SK-N-SH (cell line): ENCODE measurements around the gene TOMT. TPM values are rescaled to one million over a fixed set of nuclear protein-coding genes. Genes with fewer than 3 reads are reported as not detected.

ENCODE experiments used
- CTCF ChIA-PET: fragments of 300-600, 350-600 bp; formaldehyde crosslinking; extraction: SDS; loops from one replicate; lab custom pipeline; 2021; lab: Yijun Ruan, JAX
- POLR2A ChIA-PET: fragments of 350-600 bp; sonication (Branson Sonifier 250); formaldehyde crosslinking; extraction: SDS; loops from one replicate; lab custom pipeline; 2020; ENCODE audit warnings: antibody characterized with exemption, inconsistent platforms; lab: Yijun Ruan, JAX
- DNase-seq: peaks from one replicate; pipeline ENCODE4 v3.0.0; 2012
- H2AFZ ChIP-seq: fragments of 200-600 bp; sonication (generic); 2 replicates; pipeline ENCODE4 v1.8.1; 2016; ENCODE audit warnings: antibody characterized with exemption, mild to moderate bottlenecking, low read depth
- H3F3A ChIP-seq: fragments of 200-600 bp; sonication (generic); replicated peaks from 2 replicates; pipeline ENCODE3; 2016; ENCODE audit warnings: antibody characterized with exemption, mild to moderate bottlenecking; ENCODE audit not compliant: insufficient read depth
- H3K27ac ChIP-seq, 2 experiments: fragments of 200-500 bp in 1 of 2; fragments of 200-600 bp in 1 of 2; sonication (Bioruptor generic) in 1 of 2; sonication (generic), shearing (Covaris generic) in 1 of 2; 2 replicates each; pipeline versions ENCODE4 v1.5.1 to v1.6.1; 2014 to 2016; ENCODE audit warnings: low read depth in 2 of 2, inconsistent platforms in 1 of 2, low read length in 1 of 2, mild to moderate bottlenecking in 1 of 2, mixed read lengths in 1 of 2
- H3K27me3 ChIP-seq: fragments of 200-600 bp; sonication (generic), shearing (Covaris generic); 2 replicates; pipeline ENCODE4 v1.6.1; 2016; ENCODE audit warnings: mixed run types; ENCODE audit not compliant: insufficient read depth
- H3K36me3 ChIP-seq, 2 experiments: fragments of 200-500 bp in 1 of 2; fragments of 200-600 bp in 1 of 2; sonication (Bioruptor generic) in 1 of 2; sonication (generic) in 1 of 2; replicated peaks in 1 of 2; 2 replicates each; pipeline versions ENCODE3 to v1.5.1; 2014 to 2016; ENCODE audit warnings: low read length in 1 of 2, mild to moderate bottlenecking in 1 of 2; ENCODE audit not compliant: insufficient read depth in 2 of 2, control insufficient read depth in 1 of 2
- H3K4me1 ChIP-seq, 2 experiments: fragments of 200-500 bp in 1 of 2; fragments of 200-600 bp in 1 of 2; sonication (Bioruptor generic) in 1 of 2; sonication (generic), shearing (Covaris generic) in 1 of 2; 2 replicates each; pipeline versions ENCODE4 v1.5.1 to v1.6.1; 2014 to 2016; ENCODE audit warnings: low read depth in 1 of 2, low read length in 1 of 2, mixed run types in 1 of 2; ENCODE audit not compliant: insufficient read depth in 2 of 2, control insufficient read depth in 1 of 2
- H3K4me2 ChIP-seq: fragments of 200-600 bp; sonication (generic), shearing (Covaris generic); 2 replicates; pipeline ENCODE4 v1.6.1; 2017; ENCODE audit warnings: mixed run types
- H3K4me3 ChIP-seq, 2 experiments: fragments of 200-500 bp in 1 of 2; fragments of 200-600 bp in 1 of 2; sonication (Bioruptor generic) in 1 of 2; sonication (generic), shearing (Covaris generic) in 1 of 2; 2 replicates each; pipeline versions ENCODE4 v1.5.1 to v1.8.1; 2014 to 2016; ENCODE audit warnings: low read depth in 2 of 2, inconsistent platforms in 1 of 2, low read length in 1 of 2, mild to moderate bottlenecking in 1 of 2, mixed read lengths in 1 of 2, moderate library complexity in 1 of 2
- H3K79me2 ChIP-seq: fragments of 200-600 bp; sonication (generic); 2 replicates; pipeline ENCODE4 v1.8.1; 2017; ENCODE audit warnings: mild to moderate bottlenecking; ENCODE audit not compliant: insufficient read depth
- H3K9ac ChIP-seq: fragments of 200-600 bp; sonication (generic); 2 replicates; pipeline ENCODE4 v1.6.1; 2017; ENCODE audit warnings: mixed run types
- H3K9me2 ChIP-seq: fragments of 200-600 bp; sonication (generic); 2 replicates; pipeline ENCODE4 v1.6.1; 2017; ENCODE audit warnings: mixed run types
- H3K9me3 ChIP-seq: fragments of 200-600 bp; sonication (generic); 2 replicates; pipeline ENCODE4 v1.6.1; 2017; ENCODE audit warnings: mixed run types, mild to moderate bottlenecking, moderate library complexity
- H4K20me1 ChIP-seq: fragments of 200-600 bp; sonication (generic); 2 replicates; pipeline ENCODE4 v1.6.1; 2017; ENCODE audit warnings: mild to moderate bottlenecking, mixed run types; ENCODE audit not compliant: insufficient read depth
- CHD2 ChIP-seq: fragments of 150-350 bp; IDR thresholded peaks from 2 replicates; pipeline ENCODE4 v1.6.1; 2018; ENCODE audit warnings: low read length; ENCODE audit not compliant: partially characterized antibody
- EZH2phosphoT487 ChIP-seq: fragments of 200-600 bp; sonication (generic); IDR thresholded peaks from 2 replicates; pipeline ENCODE4 v1.6.1; 2017; ENCODE audit warnings: low read depth, mixed run types, mild to moderate bottlenecking, antibody characterized with exemption, moderate library complexity, borderline replicate concordance
- FOSL2 ChIP-seq: IDR thresholded peaks from 2 replicates; pipeline ENCODE4 v1.4.0; 2012; ENCODE audit warnings: low read depth, mild to moderate bottlenecking, moderate library complexity, borderline replicate concordance
- FOXM1 ChIP-seq: IDR thresholded peaks from 2 replicates; pipeline ENCODE4 v1.4.0; 2012; ENCODE audit warnings: low read depth, mild to moderate bottlenecking
- GATA2 ChIP-seq: sonication (generic); formaldehyde crosslinking; IDR thresholded peaks from 2 replicates; pipeline ENCODE4 v1.5.0; 2020; ENCODE audit warnings: mild to moderate bottlenecking, missing genetic modification reagents
- JUND ChIP-seq: IDR thresholded peaks from 2 replicates; pipeline ENCODE4 v1.4.0; 2012
- POLR2AphosphoS5 ChIP-seq: IDR thresholded peaks from 2 replicates; pipeline ENCODE4 v1.6.1; 2012; ENCODE audit warnings: low read depth, low read length
- RAD21 ChIP-seq: IDR thresholded peaks from 2 replicates; pipeline ENCODE4 v1.6.1; 2012; ENCODE audit warnings: mild to moderate bottlenecking, low read length
- RFX5 ChIP-seq: IDR thresholded peaks from 2 replicates; pipeline ENCODE4 v1.6.1; 2012; ENCODE audit warnings: mild to moderate bottlenecking, improper control_type of control experiment, low read length
- RXRA ChIP-seq: IDR thresholded peaks from 2 replicates; pipeline ENCODE4 v1.4.0; 2012; ENCODE audit warnings: low read depth, mild to moderate bottlenecking, borderline replicate concordance
- SIN3A ChIP-seq: IDR thresholded peaks from 2 replicates; pipeline ENCODE4 v1.6.1; 2012; ENCODE audit warnings: low read depth, mild to moderate bottlenecking, low read length, moderate library complexity, borderline replicate concordance
- TAF1 ChIP-seq: IDR thresholded peaks from 2 replicates; pipeline ENCODE4 v1.6.1; 2012; ENCODE audit warnings: low read depth, mild to moderate bottlenecking, low read length, moderate library complexity, borderline replicate concordance
- WGBS: methylation state at CpG from one replicate; pipeline ENCODE4 v1.1.6; 2017; ENCODE audit warnings: low lambda C conversion rate; 5-methylcytosine and 5-hydroxymethylcytosine counted together
- polyA plus RNA-seq, 3 experiments: library from polyadenylated mRNA; depleted of rRNA; stranded (reverse); fragments of >200 nt; gene quantifications; 2 replicates each; pipeline ENCODE4 v1.2.3, GENCODE V29; 2012
- TF ChIP-seq, protein P1 (sequence below): fragments of 150-350 bp; IDR thresholded peaks from 2 replicates; pipeline ENCODE4 v1.6.1; 2016; ENCODE audit warnings: mild to moderate bottlenecking, low read depth, low read length
- TF ChIP-seq, protein P2 (sequence below): IDR thresholded peaks from 2 replicates; pipeline ENCODE4 v1.6.1; 2012; ENCODE audit warnings: mild to moderate bottlenecking, low read depth, low read length, moderate library complexity
- TF ChIP-seq, protein P3 (sequence below): IDR thresholded peaks from 2 replicates; pipeline ENCODE4 v1.4.0; 2012; ENCODE audit warnings: low read depth, borderline replicate concordance
- TF ChIP-seq, protein P4 (sequence below): IDR thresholded peaks from 2 replicates; pipeline ENCODE4; 2012
- TF ChIP-seq, protein P5 (sequence below): IDR thresholded peaks from 2 replicates; pipeline ENCODE4 v1.4.0; 2012; ENCODE audit warnings: low read depth, borderline replicate concordance

The TOMT gene
- polyA plus RNA-seq, 1 of the 3 experiments (the other 2 are of a cell fraction) = not detected

DNA sequence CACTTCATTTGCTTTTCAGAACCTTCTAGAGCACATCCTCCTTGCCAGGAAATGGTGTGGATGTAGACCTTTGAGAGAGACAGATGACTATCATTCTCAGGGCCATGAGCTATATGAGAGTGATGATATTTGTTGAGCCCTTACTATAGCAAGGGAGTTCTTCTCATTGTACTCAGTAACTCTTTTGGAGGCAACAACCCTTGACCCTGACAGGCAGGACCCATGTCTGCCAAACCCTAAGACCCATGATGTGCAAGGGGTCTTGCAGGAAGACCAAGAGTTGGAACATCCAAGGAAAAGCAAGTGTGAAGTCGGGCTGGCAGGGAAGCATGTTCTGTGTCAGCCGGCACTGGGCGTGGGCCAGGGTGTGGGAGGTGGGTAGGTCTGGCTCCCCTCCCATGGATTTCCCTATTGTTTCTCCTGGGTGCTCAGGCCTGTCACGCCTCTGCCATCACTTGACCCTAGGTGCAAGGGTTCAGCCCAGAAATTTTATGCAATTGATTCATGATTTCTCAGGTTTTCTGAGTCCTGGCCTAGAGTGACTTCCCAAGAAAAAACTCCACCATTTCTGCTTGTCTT lies 31.0 kb downstream of the TOMT start (continued):
- no peak for TF ChIP-seq RFX5
- TF ChIP-seq, all 33 proteins: peak for 0

DNA sequence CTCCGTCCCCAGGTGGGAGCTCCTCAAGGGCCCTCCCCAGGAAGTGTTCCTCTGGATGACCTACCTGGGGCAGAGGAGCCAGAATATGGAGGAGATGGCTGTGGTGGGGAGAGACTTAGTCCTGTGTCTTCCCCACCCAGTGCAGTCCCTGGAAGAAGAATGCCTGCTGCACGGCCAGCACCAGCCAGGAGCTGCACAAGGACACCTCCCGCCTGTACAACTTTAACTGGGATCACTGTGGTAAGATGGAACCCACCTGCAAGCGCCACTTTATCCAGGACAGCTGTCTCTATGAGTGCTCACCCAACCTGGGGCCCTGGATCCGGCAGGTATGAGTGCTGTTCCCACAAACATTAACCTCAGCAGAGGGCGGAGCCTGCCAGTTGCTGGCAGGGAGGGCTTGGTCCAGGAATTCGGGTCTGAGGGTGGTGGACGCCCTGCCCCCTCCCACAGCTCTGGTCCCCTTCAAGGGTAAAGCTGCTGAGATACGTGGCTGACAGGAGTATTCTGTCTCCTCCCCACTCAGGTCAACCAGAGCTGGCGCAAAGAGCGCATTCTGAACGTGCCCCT lies 33.2 kb downstream of the TOMT start:
- POLR2A ChIA-PET = no interaction called here
- no peaks in the 10 kb centered on the region for H3K27me3 ChIP-seq
- no peaks in the 10 kb centered on the region; a peak in 1 of 4 replicates for H3K4me1 ChIP-seq
- H2AFZ ChIP-seq = no peak overlapping the region
- H3K4me2 ChIP-seq = no peak overlapping the region
- H4K20me1 ChIP-seq = no peaks in the 10 kb centered on the region
- WGBS = 79% methylated on average over 10 of the region's 12 CpGs
- no peak overlapping the region for H3K9ac ChIP-seq
- no peaks in the 10 kb centered on the region for H3K79me2 ChIP-seq
- CTCF ChIA-PET = interaction anchor here (1.2 to 2.3 kb wide), 3 partner anchors 11 to 161 kb away, joined by 4 to 7 read pairs (median 4); no protein-coding TSS in a partner anchor
- no peaks in the 10 kb centered on the region for H3F3A ChIP-seq
- no peaks in the 10 kb centered on the region for H3K9me2 ChIP-seq
- H3K9me3 ChIP-seq = no peaks in the 10 kb centered on the region
- no peak overlapping the region for H3K27ac ChIP-seq
- no peak for DNase-seq
- H3K36me3 ChIP-seq = no peaks in the 10 kb centered on the region
- TF ChIP-seq, protein P1, sequence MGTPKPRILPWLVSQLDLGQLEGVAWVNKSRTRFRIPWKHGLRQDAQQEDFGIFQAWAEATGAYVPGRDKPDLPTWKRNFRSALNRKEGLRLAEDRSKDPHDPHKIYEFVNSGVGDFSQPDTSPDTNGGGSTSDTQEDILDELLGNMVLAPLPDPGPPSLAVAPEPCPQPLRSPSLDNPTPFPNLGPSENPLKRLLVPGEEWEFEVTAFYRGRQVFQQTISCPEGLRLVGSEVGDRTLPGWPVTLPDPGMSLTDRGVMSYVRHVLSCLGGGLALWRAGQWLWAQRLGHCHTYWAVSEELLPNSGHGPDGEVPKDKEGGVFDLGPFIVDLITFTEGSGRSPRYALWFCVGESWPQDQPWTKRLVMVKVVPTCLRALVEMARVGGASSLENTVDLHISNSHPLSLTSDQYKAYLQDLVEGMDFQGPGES = no peak
- TF ChIP-seq RAD21 = no peak
- TF ChIP-seq JUND = no peak
- TF ChIP-seq CHD2 = no peak
- TF ChIP-seq, protein P2, sequence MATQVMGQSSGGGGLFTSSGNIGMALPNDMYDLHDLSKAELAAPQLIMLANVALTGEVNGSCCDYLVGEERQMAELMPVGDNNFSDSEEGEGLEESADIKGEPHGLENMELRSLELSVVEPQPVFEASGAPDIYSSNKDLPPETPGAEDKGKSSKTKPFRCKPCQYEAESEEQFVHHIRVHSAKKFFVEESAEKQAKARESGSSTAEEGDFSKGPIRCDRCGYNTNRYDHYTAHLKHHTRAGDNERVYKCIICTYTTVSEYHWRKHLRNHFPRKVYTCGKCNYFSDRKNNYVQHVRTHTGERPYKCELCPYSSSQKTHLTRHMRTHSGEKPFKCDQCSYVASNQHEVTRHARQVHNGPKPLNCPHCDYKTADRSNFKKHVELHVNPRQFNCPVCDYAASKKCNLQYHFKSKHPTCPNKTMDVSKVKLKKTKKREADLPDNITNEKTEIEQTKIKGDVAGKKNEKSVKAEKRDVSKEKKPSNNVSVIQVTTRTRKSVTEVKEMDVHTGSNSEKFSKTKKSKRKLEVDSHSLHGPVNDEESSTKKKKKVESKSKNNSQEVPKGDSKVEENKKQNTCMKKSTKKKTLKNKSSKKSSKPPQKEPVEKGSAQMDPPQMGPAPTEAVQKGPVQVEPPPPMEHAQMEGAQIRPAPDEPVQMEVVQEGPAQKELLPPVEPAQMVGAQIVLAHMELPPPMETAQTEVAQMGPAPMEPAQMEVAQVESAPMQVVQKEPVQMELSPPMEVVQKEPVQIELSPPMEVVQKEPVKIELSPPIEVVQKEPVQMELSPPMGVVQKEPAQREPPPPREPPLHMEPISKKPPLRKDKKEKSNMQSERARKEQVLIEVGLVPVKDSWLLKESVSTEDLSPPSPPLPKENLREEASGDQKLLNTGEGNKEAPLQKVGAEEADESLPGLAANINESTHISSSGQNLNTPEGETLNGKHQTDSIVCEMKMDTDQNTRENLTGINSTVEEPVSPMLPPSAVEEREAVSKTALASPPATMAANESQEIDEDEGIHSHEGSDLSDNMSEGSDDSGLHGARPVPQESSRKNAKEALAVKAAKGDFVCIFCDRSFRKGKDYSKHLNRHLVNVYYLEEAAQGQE = no peak
- TF ChIP-seq, protein P3, sequence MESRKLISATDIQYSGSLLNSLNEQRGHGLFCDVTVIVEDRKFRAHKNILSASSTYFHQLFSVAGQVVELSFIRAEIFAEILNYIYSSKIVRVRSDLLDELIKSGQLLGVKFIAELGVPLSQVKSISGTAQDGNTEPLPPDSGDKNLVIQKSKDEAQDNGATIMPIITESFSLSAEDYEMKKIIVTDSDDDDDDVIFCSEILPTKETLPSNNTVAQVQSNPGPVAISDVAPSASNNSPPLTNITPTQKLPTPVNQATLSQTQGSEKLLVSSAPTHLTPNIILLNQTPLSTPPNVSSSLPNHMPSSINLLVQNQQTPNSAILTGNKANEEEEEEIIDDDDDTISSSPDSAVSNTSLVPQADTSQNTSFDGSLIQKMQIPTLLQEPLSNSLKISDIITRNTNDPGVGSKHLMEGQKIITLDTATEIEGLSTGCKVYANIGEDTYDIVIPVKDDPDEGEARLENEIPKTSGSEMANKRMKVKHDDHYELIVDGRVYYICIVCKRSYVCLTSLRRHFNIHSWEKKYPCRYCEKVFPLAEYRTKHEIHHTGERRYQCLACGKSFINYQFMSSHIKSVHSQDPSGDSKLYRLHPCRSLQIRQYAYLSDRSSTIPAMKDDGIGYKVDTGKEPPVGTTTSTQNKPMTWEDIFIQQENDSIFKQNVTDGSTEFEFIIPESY = no peak
- TF ChIP-seq FOXM1 = no peak
- no peak for TF ChIP-seq SIN3A
- TF ChIP-seq EZH2phosphoT487 = no peak
- TF ChIP-seq POLR2AphosphoS5 = no peak
- no peak for TF ChIP-seq GATA2 (CRISPR knock-in tag)
- TF ChIP-seq, protein P4, sequence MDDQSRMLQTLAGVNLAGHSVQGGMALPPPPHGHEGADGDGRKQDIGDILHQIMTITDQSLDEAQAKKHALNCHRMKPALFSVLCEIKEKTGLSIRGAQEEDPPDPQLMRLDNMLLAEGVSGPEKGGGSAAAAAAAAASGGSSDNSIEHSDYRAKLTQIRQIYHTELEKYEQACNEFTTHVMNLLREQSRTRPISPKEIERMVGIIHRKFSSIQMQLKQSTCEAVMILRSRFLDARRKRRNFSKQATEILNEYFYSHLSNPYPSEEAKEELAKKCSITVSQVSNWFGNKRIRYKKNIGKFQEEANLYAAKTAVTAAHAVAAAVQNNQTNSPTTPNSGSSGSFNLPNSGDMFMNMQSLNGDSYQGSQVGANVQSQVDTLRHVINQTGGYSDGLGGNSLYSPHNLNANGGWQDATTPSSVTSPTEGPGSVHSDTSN = no peak
- TF ChIP-seq RXRA = no peak
- TF ChIP-seq, protein P5, sequence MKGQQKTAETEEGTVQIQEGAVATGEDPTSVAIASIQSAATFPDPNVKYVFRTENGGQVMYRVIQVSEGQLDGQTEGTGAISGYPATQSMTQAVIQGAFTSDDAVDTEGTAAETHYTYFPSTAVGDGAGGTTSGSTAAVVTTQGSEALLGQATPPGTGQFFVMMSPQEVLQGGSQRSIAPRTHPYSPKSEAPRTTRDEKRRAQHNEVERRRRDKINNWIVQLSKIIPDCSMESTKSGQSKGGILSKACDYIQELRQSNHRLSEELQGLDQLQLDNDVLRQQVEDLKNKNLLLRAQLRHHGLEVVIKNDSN = no peak
- TF ChIP-seq TAF1 = no peak
- TF ChIP-seq FOSL2 = no peak
- H3K4me3 ChIP-seq = no peak overlapping the region
